ENCODE measurements around the gene ASCC2.

DNA sequence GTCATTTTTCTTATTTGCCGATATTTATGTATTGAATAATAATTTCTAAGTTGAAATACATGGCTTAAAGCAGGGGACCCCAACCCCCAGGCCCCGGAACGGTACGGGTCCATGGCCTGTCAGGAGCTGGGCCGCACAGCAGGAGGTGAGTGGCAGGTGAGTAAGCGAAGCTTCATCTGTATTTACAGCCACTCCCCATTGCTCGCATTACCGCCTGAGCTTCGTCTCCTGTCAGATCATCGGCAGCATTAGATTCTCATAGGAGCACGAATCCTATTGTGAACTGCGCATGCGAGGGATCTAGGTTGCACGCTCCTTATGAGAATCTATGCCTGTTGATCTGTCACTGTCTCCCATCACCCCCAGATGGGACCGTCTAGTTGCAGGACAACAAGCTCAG lies 75.8 kb downstream of the ASCC2 start:
- TF ChIP-seq, protein P1, sequence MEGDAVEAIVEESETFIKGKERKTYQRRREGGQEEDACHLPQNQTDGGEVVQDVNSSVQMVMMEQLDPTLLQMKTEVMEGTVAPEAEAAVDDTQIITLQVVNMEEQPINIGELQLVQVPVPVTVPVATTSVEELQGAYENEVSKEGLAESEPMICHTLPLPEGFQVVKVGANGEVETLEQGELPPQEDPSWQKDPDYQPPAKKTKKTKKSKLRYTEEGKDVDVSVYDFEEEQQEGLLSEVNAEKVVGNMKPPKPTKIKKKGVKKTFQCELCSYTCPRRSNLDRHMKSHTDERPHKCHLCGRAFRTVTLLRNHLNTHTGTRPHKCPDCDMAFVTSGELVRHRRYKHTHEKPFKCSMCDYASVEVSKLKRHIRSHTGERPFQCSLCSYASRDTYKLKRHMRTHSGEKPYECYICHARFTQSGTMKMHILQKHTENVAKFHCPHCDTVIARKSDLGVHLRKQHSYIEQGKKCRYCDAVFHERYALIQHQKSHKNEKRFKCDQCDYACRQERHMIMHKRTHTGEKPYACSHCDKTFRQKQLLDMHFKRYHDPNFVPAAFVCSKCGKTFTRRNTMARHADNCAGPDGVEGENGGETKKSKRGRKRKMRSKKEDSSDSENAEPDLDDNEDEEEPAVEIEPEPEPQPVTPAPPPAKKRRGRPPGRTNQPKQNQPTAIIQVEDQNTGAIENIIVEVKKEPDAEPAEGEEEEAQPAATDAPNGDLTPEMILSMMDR (IDR thresholded peaks at IDR 0.05) = no peak
- TF ChIP-seq POLR2A (IDR thresholded peaks at IDR 0.05; ENCODE audit: low read depth) (no peak), POLR2AphosphoS5 (IDR thresholded peaks at IDR 0.05) (no peak), EP300 (IDR thresholded peaks at IDR 0.05) (no peak)

Measured in esophagus muscularis mucosa (tissue), 4 donors.